HPDE6-E6E7 (cell line): ENCODE measurements around the gene DUSP9.

ENCODE experiments used
- DNase-seq: peaks from one replicate; pipeline ENCODE4 v3.0.0; 2011; ENCODE audit warnings: missing footprints; ENCODE audit errors: extremely low spot score

DUSP9 gene

DNA sequence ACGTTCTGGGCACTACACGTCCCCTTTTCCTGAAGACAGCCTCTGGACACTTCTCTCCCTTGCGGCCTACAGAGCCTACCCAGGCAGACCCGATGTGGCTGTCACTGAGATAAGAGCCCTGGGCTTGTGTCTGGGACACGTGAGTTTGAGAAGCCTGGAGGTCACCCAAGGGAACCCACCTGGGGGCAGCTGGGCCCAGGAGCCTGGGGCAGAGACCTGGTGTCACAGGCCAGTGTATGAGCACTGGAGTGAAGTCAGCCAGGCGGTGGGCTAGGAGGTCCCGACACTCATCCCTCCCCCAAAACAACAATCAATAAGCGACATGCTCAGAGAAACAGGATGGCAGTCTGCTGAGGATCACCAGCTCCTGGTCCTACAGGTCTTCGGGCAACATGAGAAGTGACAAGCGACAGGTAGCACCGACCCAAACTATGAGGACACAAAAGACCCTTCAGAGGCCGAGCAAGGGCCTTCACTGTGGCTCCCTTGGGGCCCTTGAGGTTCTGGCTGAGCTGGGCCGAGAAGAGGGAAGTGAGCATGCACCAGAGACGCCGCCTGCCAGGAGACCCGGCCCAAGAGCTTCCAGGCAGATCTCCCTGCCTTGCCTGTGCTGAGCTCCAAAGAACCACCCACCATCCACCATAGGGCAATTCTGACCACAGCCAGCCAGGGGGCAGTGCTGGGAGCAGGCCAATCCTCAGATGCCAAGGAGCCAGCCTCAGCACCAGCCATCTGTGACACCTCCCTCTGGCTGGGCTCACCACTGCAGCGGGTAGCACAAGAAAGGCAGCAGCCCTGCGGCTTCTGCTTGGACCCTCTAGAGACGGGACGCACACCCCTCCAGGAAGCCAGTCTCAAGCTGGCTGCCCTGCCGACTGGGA is 11.0 kb upstream of the DUSP9 start:
- no peak for DNase-seq

DNA sequence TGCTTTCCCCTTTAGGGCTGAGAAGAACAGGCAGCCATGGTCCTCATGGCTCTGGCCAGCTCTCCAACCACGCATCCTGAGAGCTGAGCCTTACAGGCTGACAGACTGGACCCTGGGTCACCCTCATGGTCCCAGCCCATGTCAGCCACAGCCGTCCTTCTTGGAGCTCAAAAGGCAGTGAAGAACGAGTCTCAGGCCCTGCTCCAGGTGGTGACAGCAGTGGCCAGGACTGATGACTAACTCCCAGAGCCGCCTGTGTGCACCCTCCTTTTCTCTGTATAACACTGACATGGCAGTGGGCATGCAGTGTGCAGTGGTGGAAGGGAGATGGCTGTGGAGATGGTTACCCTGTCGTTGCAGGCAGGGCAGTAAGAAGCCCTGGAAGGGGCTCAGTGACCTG is 10.3 kb upstream of the DUSP9 start:
- DNase-seq: no peak

DNA sequence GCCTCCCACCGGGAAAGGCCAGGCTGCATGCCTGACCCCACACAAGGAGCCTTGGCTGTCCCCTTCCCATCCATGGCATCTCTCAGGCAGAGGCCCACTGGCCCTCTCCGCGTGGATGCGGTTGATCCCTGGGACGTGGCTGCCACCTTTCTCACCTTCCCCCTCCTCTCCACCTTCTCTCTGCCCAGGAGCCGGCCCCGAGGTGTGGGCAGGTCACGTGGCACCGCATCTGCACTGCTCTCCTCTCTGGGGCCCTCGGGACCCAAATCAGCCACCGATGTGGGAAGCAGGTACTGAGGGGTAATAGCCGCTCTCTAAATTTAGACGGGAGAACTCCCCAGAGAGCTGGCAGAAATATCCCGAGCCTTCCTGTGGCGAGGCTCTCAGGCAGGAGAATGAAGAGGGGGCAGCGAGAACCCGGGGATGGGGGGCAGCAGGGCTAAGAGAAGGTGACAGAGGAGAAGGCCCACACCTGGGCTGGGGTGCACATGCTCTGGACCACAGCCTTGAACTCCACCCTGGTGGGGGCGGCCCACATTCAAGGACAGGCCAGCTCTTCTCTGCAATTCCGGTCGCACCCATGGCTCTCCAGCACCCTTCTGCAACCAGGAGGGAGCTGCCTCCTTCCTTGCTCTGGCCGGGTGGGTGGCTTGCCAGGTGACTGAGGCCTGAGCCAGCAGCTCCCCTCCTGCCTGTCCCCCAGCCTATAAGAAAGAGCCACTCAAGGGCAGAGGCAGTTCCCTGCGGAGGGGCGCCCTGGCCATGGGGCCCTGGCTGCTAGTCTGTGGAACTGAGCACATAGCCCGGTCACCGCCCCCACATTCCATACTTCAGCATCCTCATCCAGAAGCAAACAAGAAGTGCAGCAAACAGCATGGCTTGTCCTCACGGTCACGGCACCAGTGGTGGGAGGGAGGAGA is 9.6 kb upstream of the DUSP9 start:
- no peak for DNase-seq

DNA sequence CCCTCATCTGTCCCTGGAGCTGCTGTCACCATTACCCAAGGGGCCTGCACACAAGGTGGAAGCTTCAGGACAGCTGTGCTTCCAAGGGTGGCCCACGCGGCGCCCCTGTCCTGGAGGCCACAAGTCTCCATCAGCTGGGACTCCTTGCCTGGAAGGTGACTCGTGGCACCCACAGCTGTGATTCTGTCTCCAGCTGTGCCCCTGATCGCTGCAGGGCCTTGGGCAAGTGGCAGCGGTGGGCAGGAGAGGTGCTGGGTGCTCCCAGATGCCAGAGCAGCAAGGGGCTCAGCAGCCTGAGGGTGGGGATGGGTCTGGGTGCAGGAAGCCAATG is 9.0 kb upstream of the DUSP9 start:
- no peak for DNase-seq

DNA sequence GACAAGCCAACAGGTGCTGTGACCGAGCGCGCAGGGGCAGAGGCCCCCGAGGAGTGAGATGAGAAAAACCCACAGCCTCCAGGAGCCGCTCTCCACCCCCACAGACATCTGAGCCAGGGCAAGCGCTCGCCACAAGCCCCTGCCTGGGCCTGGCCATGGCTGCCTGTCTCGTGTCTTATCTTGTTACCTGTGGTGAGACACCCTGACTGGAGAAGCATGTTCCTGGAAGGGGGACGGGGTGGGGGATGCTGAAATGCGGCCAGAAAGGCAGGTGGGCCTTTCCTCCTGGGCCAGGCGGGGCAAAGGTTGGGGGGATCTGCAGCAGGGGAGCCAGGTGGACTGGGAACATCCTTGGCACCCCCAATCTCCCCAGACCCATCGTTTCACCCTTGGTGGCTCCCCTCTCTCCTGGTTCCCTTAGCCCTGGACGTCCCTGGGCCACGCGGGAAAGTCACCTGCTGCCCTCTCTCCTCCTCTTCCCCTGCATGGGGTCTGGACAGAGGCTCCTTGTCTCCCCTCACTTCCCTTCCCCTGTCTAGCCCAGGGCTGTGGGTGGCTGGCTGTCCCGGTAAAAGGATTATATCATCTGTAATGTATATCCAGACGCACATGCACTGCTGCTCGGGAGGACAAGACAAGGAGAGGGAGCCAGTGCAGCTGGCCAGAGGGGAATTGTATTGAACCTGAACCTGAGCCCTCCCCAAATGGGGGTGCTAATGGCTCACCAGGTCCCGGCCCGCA is 8.4 kb upstream of the DUSP9 start:
- peak; percentile 71 for DNase-seq

DNA sequence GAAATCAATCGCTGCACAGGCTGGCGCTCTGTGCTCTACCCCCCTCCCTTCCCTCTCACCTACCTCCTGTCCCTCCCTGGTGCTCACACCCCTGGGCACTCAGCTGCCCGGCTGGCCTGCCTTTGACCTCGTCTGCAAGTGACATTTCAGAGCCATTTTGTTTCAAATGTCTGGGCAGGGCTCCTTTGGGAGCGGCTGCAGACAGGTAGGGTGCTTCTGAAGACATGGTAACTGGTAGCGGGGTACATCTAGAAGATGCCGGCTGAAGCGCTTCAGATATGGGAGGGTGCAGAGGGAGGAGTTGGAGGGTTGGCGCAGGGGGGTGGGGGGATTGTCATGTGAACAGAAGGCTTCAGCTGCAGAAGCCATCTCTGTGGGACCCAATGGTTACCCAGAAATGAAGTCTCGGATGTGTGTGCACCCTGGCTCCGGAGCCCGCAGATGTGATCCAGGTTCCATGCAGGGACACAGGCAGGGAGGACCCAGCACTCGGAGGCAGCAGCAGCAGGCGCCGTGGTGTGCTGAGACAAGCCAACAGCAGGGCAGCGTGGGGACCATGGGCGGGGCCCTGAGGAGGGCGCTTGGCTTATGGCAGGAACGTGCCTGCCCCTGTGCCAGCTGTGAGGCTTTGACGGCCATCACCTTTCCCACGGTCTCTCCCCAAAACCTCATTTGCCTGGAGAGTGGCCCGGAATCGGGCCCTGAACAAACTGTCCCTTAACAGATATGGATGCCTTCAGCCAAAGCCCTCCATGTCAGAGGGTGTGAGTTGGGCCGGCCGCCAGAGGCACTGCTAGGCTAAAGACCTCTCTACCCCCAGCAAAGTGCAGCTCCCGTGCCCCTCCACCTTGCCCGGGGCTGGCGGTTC is 7.6 kb upstream of the DUSP9 start:
- DNase-seq: no peak

DNA sequence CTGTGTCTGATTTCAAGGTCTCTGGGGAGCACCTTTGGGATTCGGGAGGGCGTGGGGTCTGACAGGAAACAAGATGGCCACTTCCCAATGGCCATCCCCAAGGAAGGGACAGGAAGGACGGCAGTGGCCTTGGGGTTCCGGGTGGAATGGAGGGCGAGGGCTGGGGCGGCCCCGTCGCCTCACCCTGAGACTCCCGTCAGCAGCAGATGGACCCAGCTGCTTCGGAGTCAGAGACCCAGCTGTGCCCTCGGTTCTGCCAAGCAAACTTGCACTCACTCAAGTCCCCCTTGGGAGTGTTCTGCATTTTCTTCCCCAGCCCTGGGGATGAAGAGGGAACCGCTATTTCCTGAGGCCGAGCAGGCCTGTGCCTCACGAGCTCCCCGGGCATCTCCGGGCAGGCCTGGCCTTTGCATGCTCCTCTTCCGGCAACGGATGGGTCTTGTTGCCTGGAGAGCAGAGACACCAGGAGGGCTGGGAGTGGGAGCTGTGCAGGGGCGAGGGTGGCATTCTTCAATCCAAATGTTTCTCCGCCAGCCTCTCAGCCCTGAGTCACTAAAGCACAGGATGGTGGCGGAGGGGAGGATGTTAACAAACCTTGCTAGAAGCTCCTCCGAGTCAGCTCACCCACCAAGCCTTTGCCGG is 6.8 kb upstream of the DUSP9 start:
- no peak for DNase-seq

DNA sequence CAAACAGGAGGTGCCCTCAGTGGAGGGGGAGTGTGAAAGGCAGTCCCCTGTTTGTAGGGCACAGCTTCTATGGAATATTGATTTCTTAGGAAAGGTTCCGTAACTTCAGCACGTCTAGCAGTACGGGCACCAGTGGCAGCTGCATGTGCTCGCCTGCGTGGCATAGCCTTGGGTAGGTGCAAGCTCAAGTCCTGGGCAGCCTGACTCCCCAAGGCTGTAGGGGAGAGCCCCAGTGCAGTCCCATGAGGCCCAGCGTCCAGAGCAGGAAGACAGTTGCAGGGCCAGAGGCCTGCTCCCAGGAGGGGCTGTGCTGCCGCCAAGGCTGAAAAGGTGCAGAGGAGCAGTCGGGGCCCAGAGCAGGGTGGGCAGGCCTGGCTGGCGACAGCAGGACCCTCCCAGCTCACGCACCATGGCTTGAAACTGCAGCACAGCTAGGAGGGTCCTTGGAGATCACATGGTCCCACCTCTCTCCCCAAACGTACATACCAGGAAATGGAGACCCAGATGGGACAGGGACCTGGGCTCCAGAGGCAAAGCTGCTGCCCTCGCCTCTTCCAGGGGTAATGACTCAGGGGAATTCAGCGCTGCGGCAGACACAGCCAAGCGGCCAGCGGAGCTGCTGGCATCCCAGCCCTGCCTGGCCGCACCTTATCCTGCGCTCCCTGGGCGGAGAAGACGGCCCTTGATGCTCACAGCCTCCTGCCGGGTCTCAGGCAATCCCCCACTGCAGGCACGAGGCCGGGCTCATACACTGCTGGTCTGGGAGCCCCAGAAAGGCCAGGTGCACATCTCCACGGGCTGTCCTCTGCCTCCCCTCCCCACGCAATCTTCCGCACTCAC is 6.0 kb upstream of the DUSP9 start:
- no peak for DNase-seq

DNA sequence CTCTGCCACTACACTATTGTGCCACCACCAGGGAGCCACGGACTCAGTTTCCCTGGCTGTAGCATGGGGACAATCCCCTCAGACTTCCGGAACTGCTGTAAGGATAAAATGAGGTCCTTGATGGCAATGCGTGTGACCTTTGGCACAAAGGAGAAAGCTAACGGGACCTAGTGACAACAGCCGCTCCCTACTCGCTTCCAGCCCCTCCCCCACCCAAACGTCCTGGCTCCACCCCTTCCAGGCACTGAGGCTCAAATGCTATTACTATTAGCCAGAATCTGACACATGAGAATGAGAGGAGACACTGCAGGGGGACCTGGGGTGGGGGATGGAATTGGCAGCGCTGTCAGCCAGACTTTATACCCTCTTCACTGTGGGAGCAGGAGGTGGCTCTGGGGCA is 5.4 kb upstream of the DUSP9 start:
- no peak for DNase-seq

DNA sequence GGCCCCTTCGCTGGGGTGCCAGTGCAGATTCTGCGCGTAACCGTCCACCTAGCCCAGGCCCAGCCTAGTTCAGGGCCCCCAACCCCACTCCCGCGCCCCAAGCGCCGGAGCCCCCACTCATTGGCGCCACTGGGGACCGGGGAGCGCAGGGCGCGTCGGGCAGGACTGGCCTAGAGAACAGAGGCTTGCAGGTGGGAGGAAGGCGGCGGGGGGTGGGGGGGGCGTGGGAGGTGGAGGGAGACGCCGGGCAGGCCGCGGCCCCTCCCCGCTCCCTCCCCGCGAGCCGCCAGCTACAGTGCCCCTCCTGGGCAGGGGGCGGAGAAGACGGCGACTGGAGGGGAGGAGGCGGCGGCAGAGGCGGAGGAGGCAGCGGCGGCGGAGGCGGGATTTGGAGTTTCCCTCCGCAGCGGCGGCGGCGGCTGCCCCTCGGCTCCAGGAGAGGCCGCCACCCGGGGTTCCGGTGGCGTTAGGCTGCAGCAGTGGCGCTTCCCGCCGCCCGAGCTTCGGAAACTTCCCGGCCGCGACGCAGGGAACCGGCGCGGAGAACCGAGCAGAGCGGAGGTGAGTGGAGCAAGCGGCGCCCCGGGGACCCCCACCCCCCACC is 4.8 kb upstream of the DUSP9 start:
- no peak for DNase-seq

DNA sequence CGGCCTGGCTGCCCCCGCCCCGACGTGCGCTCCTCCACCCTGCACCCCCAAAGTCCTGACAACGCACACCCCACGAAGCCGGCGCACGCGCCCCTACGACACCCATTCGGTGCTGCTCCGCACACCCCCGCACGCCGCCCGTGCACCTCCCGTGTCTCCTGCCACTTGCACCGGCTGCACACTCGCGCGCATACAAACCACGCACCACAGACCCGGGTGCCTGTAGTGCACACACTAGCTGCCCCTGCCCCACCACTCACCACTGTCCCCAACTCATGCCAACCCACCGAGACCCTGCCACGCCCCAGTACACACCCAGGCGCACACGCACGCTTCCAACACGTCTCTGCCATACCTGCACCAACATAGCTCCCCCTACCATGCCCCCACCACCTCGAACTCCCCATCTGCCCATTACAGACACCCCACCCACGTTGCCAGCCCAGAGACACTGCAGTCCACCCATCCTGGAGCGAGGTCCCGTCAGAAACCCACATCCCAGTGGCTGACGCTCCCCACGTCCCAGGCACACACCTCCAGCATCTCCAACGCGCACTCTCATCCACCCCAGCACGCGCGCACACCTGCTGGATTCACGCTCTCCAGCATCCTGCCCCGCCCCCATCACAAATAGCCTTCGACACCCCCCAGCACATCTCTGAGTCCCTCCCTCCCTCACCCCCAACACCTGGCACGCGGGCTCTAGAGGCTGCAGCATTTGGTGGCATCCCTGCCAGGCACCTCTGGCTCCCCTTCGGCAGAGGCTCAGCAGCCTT is 4.2 kb upstream of the DUSP9 start:
- DNase-seq: no peak

DNA sequence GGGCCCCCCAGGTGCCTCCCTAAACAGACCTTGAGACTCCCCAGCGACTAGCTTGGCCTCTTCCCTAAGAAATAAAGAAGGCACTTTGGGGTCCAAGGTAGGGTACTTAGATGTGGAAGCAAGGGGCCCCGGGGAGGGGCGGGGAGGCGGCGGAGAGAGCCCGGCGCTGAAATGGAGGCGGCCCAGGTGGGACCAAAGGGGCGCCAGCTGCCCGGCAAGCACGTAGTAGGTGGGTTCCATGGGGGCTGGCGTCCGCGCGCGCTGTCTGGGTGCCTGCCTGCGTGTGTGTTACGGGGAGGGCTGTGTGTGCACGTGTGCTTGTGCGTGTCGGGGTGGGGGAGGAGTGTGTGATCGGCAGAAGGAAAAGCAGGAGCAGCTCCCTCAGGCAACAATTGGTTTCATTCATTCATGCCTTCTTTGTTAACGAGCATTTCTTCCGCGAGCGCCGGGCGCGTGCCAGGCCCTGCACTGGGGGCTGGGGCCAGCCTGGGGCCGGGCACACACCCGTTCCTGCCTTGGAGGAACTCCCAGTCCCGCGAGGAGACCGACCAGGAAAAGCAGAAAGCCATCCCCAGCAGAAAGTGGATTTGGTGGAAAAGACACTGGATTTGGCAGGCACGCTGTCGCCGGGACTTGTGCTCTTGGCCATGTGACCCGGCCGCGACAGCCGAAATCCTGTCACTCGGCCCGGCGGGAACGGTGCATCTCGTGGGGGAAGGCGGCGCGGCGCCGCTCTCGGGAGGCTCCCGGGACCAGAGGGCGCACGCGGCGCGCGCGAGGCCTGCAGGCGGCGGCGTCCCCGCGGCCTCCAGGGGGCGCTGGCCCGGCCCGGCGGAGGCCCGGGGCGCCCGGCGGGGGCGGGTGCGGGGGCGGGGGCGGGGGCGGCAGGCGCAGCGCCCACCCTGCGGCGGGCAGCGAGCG is 3.3 kb upstream of the DUSP9 start:
- DNase-seq: no peak

DNA sequence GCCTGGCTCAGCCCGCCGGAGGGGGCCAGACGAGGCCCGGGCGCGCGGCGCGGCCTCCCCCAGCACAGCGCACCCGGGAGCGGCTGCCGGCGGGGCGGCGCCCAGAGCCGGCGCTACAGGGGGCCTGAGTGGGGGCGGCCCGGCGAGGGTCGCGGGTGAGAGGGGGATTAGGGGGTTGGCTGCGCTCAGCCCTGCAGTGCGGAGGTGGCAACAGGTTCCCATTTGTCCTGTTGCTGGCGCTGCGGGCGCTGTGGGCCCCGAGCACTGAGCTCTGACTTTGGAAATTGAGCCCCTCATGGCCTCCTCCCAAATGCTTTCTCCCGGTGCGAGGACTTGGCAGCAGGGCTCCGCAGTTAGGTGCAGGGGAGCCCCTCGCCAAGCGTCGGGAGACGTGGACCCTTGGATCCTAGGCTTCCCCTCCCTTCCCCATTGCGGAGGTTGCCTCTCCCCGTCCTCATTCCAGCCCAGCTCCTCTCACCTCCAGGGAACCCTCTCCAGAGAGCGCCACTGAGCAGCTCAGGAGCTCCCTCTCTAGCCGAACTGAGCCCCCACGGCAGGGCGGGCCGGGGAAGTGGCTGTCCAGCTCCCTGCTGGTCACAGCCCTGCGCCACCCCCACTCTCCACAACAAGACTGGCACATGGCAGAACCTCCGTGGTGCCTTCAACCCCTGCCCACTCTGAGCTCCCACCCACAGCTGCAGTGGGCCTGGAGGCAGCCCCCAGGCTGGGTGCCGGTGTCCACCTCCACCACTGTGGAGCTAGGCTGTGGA is 2.5 kb upstream of the DUSP9 start:
- no peak for DNase-seq

DNA sequence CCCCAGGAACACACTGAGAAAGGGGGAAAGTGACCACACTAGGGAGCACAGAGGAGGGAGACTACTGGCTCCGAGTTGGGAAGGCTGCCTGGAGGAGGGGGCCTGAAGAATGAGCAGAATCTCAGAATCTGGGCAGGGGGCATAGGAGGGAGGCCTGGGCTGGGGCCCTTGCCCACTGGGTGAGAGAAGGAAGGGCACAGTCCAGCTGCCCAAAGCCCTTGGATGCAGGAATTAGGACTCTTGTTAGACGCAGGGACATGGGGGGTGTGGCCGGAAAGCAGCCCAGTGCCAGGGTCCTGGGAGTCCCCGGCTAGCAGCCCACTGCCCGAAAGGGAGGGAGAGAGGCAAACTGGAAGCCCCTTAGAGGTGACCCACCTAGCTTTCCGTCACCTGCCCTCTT is 1.9 kb upstream of the DUSP9 start:
- no peak for DNase-seq

DNA sequence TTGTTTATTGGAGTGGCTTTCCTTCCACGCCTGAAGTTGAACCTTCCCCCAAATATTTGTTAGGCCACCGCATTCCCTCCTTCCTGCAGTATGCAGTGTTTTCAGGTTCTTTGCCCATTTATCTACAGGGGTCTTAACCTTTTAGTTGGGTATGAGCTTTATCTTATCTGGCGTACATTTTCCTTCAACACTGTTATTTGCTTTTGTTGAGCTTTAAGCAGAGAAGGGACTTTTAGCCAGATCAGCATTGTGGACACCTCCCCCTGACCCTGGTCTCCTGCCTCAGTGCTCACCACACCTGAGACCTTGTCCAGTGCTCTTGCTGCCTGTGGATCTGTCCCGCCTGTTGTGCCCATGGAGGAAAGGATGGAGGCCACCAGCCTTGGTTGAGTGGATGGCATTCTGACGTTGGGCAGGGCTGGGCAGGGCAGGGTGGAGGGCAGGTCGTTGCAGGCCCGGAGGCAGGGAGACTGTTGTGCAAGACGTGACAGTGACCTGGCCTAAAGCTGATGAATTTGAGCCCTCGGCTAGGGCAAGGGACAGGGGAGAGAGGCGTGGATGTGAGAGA is 998 bp upstream of the DUSP9 start:
- no peak for DNase-seq
